CD4-positive, alpha-beta T cell treated with Interleukin-15 for 1 hour (primary cell): ENCODE measurements around the gene VN1R5.
"Not testable (repeated sequence)": the region's sequence is repeated elsewhere in the genome, so short reads cannot be mapped to it uniquely, and the experiment has no call there.

Experiments used
- DNase-seq: peaks from one replicate; pipeline ENCODE4 v3.0.0-alpha.2; 2020

The VN1R5 gene

DNA sequence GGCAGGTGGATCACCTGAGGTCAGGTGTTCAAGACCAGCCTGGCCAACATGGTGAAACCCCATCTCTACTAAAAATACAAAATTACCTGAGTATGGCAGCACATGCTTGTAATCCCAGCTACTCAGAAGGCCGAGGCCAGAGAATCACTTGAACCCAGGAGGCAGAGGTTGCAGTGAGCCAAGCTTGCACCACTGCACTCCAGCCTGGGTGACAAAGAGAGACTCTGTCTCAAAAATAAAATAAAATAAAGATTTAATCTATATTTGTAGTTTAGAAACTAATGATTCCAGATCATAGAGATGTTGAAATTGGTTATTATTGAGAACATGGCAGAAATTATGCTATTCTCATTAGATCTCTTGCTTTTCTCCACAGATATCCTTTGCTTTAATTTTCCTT is at the start of gene VN1R5:
TSS of gene VN1R5 (plus strand) at position 301 of the 400 bp plus-strand sequence.
- not testable (repeated sequence) for DNase-seq

GRCh38 chr1:247209396-247209795 is 46.5 kb upstream of the VN1R5 start:
- DNase-seq = no peak

GRCh38 chr1:247210062-247210375 is 45.9 kb upstream of the VN1R5 start:
- no peak for DNase-seq

DNA sequence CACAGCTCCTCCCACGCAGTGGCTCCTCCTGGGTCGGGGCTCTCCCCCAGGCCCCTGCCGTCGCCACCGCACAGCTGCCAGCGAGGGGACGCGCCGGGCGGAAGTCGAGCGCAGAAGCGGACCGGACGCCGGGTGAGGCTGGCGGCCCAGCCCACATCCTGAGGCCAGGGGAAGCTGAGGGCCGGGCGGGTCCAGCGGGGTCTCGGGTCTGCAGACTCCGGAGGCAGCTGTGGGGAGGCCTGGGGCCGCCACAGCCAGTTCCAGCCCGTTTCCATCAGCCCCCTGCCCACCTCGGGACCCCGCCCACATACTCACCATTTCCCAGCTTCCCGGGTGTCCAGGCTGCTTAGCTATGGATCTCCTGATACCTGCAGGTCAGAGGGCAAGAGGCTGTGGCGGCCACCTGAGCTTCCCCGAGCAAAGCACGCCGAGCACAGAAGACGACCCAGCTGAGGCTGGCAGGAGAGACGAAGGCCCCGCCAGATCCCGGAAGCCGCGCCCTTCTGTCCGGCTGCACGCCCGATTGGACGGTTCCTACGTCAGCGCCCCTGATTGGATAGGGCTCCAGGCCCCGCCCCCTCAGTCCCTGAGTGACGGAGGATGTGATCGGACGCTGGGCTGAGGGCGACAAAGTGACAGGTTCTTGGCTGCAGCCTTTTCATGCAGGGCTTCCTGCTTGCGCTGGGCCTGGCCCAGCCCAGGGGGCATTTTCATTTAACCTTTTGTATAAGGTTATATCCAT is 45.3 kb upstream of the VN1R5 start:
- DNase-seq = peak; percentile 94

DNA sequence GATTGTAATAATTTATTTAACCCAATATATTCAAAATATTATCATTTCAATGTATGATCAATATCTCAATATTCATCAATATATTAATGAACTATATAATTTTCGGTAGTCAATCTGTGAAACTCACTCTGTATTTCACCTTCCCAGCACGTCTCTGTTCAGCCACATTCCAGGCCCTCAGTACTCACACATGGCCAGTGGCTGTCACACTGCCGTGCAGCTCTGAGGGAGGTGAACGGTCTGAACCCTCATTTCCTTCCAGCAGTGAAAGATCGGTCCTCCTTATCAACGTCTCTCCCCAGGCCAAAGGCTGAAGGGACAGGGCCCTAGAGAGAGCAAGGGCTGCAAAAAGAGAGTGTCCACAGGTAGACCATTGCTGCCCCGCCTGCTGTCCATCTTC is 44.5 kb upstream of the VN1R5 start:
- DNase-seq = no peak

DNA sequence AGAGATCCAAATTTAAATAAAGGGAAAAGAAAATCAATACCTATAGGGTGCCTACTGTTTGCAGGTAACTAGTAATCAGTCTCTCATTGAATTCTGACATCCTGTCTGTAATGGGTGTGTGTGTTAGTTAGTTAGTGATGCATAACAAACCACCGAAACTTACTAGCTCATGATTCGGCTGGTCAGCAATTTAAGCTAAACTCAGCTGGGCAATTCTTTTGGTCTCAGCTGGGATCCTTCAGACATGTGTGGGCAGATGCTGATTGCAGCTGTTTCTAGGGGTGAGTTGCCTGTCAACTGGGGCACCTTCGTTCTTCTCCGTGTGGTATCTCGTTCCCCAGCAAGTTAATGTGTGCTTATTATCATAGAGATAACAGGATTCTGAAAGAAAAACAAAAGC is 43.9 kb upstream of the VN1R5 start:
- no peak for DNase-seq

- no peak for DNase-seq
Observed at GRCh38 chr1:247212627-247213617, 43.0 kb upstream of the VN1R5 start.

DNA sequence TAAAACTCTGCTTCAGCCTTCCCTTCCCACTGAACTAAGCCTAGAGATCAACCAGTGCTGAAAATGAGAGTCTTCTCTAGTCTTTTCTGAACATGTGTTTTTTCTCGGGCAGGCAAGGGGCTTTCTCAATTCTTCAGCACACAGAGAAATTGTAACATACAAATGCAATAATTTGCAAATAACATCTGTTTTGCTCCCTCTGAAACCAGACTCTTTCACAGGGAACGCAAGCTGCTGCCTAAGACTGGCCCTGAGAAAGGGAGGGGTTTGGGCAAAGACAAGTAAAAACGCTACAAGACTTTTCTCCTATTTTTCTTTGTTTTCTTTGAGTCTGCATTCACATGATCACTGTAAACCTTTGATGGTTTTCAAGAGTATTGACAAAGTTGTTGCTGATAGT is 39.6 kb upstream of the VN1R5 start:
- DNase-seq = no peak

- no peak for DNase-seq
Observed at GRCh38 chr1:247218121-247218651, 37.7 kb upstream of the VN1R5 start.

DNA sequence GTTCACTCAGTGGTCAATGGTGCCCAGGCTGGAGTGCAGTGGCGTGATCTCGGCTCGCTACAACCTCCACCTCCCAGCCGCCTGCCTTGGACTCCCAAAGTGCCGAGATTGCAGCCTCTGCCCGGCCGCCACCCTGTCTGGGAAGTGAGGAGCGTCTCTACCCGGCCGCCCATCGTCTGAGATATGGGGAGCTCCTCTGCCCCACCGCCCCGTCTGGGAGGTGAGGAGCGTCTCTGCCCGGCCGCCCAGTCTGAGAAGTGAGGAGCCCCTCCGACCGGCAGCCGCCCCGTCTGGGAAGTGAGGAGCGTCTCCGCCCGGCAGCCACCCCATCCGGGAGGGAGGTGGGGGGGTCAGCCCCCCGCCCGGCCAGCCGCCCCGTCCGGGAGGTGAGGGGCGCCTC is 35.6 kb upstream of the VN1R5 start:
- not testable (repeated sequence) for DNase-seq

DNA sequence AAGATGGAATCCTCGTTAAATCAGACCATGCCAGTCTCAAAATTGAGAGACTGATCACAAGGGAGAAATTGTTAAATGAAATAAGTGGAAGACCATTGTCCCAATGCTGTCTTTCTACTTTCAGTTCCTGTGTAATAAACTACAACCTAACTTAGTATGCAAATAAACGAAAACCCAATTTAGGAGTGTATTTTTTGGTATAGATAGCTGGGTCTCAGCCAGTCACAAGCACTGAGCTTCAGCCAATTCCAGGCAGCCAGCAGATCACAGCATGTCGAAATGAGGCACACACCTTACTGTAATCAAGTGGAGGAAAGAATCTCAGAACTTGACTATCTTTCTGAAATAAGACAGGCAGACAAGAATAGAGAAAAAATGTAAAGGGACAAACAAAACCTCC is 33.0 kb upstream of the VN1R5 start:
- no peak for DNase-seq

- DNase-seq = no peak
Observed at GRCh38 chr1:247224822-247225221, 31.1 kb upstream of the VN1R5 start.

- DNase-seq = no peak
Observed at GRCh38 chr1:247228133-247228532, 27.7 kb upstream of the VN1R5 start.

DNA sequence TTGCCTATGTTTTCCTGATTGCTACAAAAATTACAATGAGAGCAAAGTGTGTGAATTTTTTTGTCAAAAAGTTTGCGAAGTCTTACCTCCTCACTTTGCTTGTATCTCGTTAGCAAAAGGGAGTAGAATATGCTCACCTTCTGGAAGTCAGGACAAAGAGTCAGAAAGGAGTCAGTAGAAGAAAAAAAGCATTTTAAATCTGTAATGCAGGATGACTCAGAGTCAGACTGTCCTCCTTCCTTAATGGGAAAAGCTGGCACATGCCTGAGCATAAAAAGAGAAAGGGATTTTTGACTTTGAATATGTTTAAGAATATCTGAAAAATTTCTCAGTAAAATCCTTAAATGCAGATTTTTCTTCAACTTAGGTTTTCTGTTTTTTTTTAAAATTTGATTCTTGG is 14.2 kb upstream of the VN1R5 start:
- no peak for DNase-seq

- no peak for DNase-seq
Observed at GRCh38 chr1:247243524-247244137, 12.2 kb upstream of the VN1R5 start.

- DNase-seq = no peak
Observed at GRCh38 chr1:247246325-247247115, 9.4 kb upstream of the VN1R5 start.

- DNase-seq = no peak
Observed at GRCh38 chr1:247247568-247247967, 8.3 kb upstream of the VN1R5 start.

DNA sequence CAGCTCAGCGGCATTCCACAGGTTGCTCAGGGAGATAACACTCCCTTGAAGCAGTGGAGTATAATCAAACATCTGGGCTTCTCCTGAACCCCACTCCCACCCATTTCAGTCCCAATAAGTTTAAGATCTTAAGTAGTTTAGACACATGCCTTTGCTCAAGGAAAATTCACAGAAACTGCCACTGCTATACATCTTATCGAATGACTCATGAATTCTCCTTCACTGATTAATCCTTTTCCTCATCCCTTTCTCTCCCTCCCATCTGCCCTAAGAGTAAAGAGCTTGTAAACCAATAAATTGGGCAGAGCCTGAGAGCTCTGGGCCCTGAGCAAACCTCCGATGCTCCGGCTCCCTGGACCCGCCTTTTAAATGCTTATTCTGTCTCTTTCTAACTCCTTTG is 10.2 kb downstream of the VN1R5 start:
- no peak for DNase-seq

GRCh38 chr1:247268390-247269045 is 12.6 kb downstream of the VN1R5 start:
- DNase-seq = no peak

GRCh38 chr1:247269133-247269532 is 13.3 kb downstream of the VN1R5 start:
- DNase-seq = no peak

- no peak for DNase-seq
Observed at GRCh38 chr1:247270003-247270402, 14.1 kb downstream of the VN1R5 start.

DNA sequence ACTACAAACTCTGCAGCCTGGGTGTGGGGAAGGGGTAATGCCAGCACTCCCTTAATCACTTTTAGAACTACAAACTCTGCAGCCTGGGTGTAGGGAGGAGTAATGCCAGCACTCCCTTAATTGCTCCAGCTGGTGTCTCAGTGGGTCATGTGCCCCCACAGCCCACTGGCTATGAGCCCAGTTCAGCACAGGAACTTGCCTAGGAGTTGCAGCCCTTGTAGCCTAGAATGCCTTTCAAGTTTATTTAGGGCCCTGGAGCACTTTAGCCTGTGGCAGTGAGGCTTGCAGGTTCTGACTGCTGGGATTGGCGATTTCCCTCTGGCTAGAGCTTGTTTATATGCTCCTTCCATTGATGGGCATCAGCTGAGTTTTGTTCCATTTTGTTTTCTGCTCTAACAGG is 17.1 kb downstream of the VN1R5 start:
- no peak for DNase-seq
